HG03521 (cell line): ENCODE data around the gene TRAFD1.

Source experiments
- ATAC-seq: cut with Tn5 transposase; IDR thresholded peaks from one replicate; pipeline ENCODE4 v1.9.1; 2021; ENCODE audit warnings: mild to moderate bottlenecking, moderate library complexity; ENCODE audit not compliant: unreplicated experiment

The TRAFD1 gene

GRCh38 chr12:112115259-112116045 is 9.9 kb upstream of the TRAFD1 start:
- ATAC-seq = no peak

DNA sequence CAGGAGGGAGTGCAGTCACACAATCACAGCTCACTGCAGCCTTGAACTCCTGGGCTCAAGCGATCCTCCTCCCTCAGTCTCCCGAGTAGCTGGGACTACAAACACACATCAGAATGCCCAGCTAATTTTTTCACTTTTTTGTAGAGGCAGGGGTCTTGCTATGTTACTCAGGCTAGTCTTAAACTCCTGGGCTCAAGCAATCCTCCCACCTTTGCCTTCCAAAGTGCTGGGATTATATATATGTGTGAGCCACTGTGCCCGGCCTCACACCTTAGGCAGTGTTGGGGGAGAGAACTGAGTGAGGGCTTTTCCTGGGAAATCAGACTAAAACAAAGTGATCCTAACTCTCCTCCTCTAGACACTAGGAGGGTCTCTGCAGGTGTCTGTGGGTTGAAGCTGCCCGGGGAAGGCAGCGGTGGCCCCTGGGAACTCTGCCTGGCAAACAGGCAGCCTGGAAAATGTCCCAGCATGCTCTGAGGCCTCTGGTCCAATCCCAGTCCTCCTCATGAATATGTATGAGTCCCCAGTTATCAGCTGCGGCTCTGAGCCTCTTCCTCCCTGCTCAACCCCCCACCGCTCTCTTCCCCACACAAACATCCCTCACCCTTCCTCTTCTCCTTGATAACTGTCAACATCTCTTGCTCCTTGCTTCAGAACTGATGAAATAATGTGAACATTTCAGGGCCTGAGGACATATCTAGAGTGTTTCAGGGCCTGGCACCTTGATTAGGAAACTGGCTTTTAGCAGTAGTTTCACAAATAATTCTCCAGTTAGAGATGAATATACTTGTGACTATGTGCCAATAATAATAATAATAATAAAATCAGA is 8.9 kb upstream of the TRAFD1 start:
- ATAC-seq = no peak

GRCh38 chr12:112117685-112118084 is 7.7 kb upstream of the TRAFD1 start:
- no peak for ATAC-seq

DNA sequence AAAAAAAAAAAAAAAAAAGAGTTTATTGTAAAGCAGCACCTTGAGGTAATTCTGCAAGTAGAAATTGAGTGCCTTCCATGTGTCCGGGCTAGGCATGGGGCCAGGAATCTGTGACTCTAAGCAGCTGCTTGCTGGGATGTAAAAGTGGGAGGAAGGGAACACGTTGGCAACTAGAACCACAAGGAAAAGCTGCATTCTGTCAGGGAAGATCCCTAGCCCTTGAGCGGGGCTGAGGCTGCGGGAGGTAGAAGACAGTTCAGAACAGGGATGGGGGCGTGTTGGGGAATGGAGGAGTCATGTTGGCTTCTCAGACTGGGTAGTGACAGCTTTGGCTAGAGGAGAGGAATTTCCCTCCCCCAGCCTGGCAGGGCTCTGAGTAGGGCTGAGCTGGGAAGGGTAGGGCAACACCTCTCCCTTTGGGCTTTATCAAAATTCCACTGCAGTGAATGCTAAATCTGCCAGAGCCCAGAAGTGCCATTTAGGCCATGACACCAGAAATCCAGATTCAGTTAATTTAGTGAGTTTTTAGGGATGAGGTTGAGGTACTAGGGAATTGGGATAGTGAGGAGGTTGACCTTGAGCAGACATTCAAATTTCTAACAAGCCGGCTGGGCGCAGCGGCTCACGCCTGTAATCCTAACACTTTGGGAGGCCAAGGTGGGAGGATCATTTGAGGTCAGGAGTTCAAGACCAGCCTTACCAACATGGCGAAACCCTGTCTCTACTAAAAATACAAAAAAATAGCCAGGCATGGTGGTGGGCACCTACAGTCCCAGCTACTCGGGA is 3.4 kb upstream of the TRAFD1 start:
- ATAC-seq = no peak

- ATAC-seq = no peak
Measured at GRCh38 chr12:112122823-112123690, 2.3 kb upstream of the TRAFD1 start.

GRCh38 chr12:112124918-112125249 is 476 bp upstream of the TRAFD1 start:
- no peak for ATAC-seq

DNA sequence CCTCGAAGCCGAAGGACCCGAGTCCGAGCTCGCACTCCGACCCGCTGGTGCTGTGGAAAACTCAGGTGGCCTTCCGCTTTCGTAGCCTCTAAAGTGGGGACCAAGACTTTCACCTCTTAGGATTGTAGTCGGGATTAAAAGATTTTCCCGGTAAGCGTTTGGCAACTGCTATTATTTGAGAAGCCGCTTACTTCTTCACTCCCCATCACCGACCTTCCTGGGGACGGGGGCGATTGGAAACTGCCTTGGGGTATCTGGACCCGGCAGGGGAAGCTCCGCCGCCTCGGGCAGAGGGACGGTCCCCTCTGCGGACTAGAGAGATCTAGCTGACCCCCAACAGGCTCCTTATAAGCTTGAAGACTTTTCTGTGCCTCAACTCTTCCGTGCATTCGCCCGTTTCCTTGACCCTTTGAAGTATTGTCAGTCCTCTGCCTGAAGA is 659 bp downstream of the TRAFD1 start:
- ATAC-seq = no peak

GRCh38 chr12:112126911-112127310 is 1.6 kb downstream of the TRAFD1 start:
- no peak for ATAC-seq

DNA sequence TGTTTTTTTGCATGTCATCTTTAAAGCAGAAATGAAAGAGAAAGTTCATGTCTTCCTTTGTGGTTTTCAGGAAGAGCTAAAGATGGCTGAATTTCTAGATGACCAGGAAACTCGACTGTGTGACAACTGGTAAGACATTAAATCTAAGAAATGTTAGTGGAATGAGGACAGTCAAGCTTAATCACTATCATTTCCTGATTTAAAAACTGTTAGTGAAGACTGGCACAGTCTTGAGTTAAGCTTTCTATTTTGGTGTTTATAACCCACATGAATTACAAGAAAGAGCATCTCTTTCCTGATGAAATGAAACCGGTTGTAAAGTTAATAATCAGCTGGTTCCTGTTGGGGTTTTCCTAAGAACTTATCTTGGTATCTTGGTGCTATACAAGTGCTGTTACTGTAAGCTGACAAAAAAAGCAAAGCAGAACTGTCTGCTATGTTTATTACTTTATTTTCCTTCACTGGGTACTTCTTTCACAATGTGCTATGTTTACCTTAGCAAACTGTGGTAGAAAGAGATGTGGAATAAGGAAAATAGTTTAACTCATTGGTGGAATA is 5.2 kb downstream of the TRAFD1 start:
- no peak for ATAC-seq

- no peak for ATAC-seq
Measured at GRCh38 chr12:112131686-112132085, 6.3 kb downstream of the TRAFD1 start.

DNA sequence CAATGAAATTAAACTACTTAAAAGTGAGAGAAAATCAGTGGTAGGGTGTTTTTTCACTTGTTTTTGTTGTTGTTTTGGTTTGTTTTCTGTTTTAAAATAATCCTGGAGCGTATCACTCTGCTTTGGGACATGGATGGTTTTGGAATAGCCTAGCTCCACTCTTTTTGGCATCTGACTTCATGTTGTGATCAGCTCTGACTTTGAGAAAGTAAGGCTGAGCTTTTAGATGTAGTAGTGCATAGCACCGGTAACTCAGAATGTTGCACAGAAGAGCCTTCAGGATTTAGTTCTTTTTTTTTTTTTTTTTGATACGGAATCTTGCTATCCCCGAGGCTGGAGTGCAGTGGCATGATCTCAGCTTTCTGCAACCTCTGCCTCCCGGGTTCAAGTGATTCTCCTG is 8.1 kb downstream of the TRAFD1 start:
- ATAC-seq = no peak

DNA sequence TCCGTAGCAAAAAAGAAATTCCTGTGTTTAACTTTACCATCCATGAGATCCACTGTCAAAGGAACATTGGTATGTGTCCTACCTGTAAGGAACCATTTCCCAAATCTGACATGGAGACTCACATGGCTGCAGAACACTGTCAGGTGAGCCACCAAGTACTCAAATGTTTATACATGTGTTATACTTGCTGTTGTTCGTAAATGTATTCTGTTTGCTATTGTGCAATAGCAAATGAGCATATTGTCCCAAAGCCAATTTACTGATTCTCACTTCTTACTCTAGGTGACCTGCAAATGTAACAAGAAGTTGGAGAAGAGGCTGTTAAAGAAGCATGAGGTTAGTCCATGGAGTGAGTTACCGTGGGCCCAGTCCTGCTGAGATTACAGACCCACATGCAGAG is 9.4 kb downstream of the TRAFD1 start:
- ATAC-seq = no peak

DNA sequence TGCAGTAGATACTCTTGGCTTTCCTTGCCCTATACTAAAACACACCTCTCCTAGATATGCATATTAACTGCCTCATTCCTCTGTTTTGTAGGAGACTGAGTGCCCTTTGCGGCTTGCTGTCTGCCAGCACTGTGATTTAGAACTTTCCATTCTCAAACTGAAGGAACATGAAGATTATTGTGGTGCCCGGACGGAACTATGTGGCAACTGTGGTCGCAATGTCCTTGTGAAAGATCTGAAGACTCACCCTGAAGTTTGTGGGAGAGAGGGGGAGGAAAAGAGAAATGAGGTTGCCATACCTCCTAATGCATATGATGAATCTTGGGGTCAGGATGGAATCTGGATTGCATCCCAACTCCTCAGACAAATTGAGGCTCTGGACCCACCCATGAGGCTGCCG is 15.4 kb downstream of the TRAFD1 start:
- no peak for ATAC-seq

- ATAC-seq = no peak
Measured at GRCh38 chr12:112146123-112146522, 20.8 kb downstream of the TRAFD1 start.

DNA sequence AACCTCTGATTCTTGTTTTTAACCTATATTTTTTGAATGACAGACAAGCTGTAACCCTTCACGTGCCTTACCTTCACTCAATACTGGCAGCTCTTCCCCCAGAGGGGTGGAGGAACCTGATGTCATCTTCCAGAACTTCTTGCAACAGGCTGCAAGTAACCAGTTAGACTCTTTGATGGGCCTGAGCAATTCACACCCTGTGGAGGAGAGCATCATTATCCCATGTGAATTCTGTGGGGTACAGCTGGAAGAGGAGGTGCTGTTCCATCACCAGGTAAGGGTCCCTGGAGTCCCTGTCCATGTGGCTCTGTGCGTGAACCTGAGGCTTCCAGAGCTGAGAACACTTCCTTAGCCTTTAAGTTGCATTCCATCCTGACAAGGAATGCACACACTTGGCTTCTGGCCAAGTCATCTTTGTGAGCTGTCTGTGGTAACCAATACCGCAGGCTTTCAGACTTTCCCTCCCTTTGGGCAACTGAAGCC is 22.7 kb downstream of the TRAFD1 start:
- no peak for ATAC-seq

GRCh38 chr12:112149596-112149995 is 24.2 kb downstream of the TRAFD1 start:
- no peak for ATAC-seq

GRCh38 chr12:112151766-112152541 is 26.6 kb downstream of the TRAFD1 start:
- no peak for ATAC-seq

DNA sequence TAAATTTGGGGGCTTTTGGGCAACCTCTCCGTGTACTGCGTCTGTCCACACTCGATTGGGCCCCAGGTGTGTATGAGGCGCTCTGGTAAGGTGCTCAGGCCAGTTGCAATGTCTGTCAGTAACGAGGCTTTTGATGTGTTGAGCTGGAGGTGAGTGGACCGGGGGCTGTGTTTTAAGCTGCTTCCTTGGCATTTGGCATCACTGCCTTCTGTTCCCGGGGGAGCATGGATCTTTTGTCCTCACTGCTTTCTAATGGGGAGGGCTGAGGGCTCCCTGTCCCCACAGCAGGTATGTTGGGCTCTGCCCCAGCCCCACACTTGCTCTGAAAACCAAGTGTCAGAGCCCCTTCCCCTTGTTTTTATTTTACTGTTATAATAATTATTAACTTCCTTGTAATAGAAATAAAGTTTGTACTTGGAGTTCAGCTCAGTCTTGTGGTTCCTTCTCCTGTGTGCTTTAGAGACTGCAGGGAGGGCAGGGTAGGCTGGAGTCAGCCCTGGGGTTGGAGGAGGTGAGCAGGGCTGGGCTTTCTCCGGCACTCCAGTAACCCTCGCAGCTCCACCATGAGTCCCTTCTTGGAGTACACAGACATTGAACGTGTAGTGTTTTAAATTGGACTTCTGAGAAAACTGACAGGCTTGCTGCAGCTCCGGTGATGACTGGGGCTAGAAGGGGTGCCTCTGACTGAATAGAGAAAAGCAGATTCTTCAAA is 28.0 kb downstream of the TRAFD1 start:
- ATAC-seq = no peak

GRCh38 chr12:112153893-112154219 is 28.5 kb downstream of the TRAFD1 start:
- no peak for ATAC-seq
